HEK293T (cell line): Measurements from ENCODE around the gene ARHGEF10L.

Source experiments
- CTCF ChIA-PET: fragments of 350-600 bp; formaldehyde crosslinking; extraction: SDS; loops from one replicate; lab custom pipeline; 2021; ENCODE audit warnings: antibody characterized with exemption, inconsistent platforms; lab: Yijun Ruan, JAX
- POLR2A ChIA-PET: fragments of 350-600 bp; formaldehyde crosslinking; extraction: SDS; loops from one replicate; lab custom pipeline; 2020; ENCODE audit warnings: antibody characterized with exemption, inconsistent platforms; lab: Yijun Ruan, JAX
- DNase-seq: peaks from one replicate; pipeline ENCODE4 v3.0.0; 2012; ENCODE audit warnings: mixed read lengths; ENCODE audit errors: extremely low spot score
- ARNT ChIP-seq: fragments of 450-650 bp; IDR thresholded peaks from 2 replicates; pipeline ENCODE4 v1.6.1; 2017; ENCODE audit warnings: mild to moderate bottlenecking
- BHLHE40 ChIP-seq: fragments of 450-650 bp; IDR thresholded peaks from 2 replicates; pipeline ENCODE4 v1.6.1; 2016; ENCODE audit warnings: mild to moderate bottlenecking, moderate library complexity, borderline replicate concordance
- CTBP1 ChIP-seq: fragments of 450-650 bp; IDR thresholded peaks from 2 replicates; pipeline ENCODE4 v1.6.1; 2016; ENCODE audit warnings: borderline replicate concordance
- ELF4 ChIP-seq: fragments of 450-650 bp; IDR thresholded peaks from 2 replicates; pipeline ENCODE4 v1.6.1; 2017; ENCODE audit warnings: antibody characterized with exemption
- FOXA1 ChIP-seq: fragments of 450-650 bp; IDR thresholded peaks from 2 replicates; pipeline ENCODE4 v1.6.1; 2016; ENCODE audit warnings: mild to moderate bottlenecking
- FOXK2 ChIP-seq: fragments of 450-650 bp; IDR thresholded peaks from 2 replicates; pipeline ENCODE4 v1.6.1; 2016; ENCODE audit warnings: mild to moderate bottlenecking
- FOXM1 ChIP-seq: fragments of 450-650 bp; IDR thresholded peaks from 2 replicates; pipeline ENCODE4 v1.6.1; 2017; ENCODE audit warnings: mild to moderate bottlenecking, borderline replicate concordance
- HDGF ChIP-seq: fragments of 450-650 bp; IDR thresholded peaks from 2 replicates; pipeline ENCODE4 v1.6.1; 2017; ENCODE audit warnings: antibody characterized with exemption, borderline replicate concordance
- L3MBTL2 ChIP-seq: fragments of 450-650 bp; conservative IDR thresholded peaks from 2 replicates; pipeline ENCODE4 v1.6.1; 2016; ENCODE audit warnings: mild to moderate bottlenecking
- LEF1 ChIP-seq: fragments of 450-650 bp; IDR thresholded peaks from 2 replicates; pipeline ENCODE4 v1.6.1; 2017; ENCODE audit warnings: mild to moderate bottlenecking, borderline replicate concordance
- NFRKB ChIP-seq: fragments of 450-650 bp; IDR thresholded peaks from 2 replicates; pipeline ENCODE4 v1.6.1; 2016; ENCODE audit warnings: mild to moderate bottlenecking, moderate library complexity
- SP1 ChIP-seq: fragments of 450-650 bp; IDR thresholded peaks from 2 replicates; pipeline ENCODE4 v1.6.1; 2017
- SUZ12 ChIP-seq: fragments of 450-650 bp; IDR thresholded peaks from 2 replicates; pipeline ENCODE4 v1.6.1; 2016; ENCODE audit warnings: mild to moderate bottlenecking
- TARDBP ChIP-seq: fragments of 450-650 bp; IDR thresholded peaks from 2 replicates; pipeline ENCODE4 v1.6.1; 2016
- ZNF384 ChIP-seq: fragments of 450-650 bp; IDR thresholded peaks from 2 replicates; pipeline ENCODE4 v1.6.1; 2016
- TF ChIP-seq, protein P1 (sequence below): fragments of 450-650 bp; IDR thresholded peaks from 2 replicates; pipeline ENCODE4 v1.6.1; 2016

ARHGEF10L gene

DNA sequence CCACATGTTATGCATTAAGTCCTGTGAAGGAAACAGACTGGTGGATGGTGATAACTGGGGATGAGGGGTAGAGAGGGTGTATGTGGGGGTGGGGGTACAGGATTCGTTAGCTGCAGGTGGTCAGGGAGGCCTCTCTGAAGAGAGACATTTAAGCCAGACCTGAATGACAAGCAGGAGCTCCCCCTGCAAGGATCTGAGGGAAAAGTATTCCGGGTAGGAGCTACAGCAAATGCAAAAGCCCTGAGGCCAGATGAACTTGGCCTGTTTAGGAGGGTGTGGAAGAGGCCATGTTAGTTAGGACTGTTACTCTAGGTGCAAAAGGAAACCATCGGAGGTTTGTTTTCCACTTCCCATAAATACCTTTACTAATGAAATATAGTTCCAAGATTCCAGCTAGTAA lies 9.9 kb downstream of the ARHGEF10L start:
- POLR2A ChIA-PET: no interaction called here
- CTCF ChIA-PET: interaction anchor here (0.6 kb wide), 1 partner anchor 1137 kb away, joined by 3 read pairs; no protein-coding TSS in a partner anchor
- DNase-seq: no peak
- no peak for TF ChIP-seq SUZ12
- no peak for TF ChIP-seq ARNT
- no peak for TF ChIP-seq FOXM1
- no peak for TF ChIP-seq FOXK2
- TF ChIP-seq, protein P1, sequence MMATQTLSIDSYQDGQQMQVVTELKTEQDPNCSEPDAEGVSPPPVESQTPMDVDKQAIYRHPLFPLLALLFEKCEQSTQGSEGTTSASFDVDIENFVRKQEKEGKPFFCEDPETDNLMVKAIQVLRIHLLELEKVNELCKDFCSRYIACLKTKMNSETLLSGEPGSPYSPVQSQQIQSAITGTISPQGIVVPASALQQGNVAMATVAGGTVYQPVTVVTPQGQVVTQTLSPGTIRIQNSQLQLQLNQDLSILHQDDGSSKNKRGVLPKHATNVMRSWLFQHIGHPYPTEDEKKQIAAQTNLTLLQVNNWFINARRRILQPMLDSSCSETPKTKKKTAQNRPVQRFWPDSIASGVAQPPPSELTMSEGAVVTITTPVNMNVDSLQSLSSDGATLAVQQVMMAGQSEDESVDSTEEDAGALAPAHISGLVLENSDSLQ: no peak
- TF ChIP-seq SP1: no peak
- no peak for TF ChIP-seq LEF1
- TF ChIP-seq HDGF: no peak
- no peak for TF ChIP-seq ELF4
- no peak for TF ChIP-seq CTBP1

DNA sequence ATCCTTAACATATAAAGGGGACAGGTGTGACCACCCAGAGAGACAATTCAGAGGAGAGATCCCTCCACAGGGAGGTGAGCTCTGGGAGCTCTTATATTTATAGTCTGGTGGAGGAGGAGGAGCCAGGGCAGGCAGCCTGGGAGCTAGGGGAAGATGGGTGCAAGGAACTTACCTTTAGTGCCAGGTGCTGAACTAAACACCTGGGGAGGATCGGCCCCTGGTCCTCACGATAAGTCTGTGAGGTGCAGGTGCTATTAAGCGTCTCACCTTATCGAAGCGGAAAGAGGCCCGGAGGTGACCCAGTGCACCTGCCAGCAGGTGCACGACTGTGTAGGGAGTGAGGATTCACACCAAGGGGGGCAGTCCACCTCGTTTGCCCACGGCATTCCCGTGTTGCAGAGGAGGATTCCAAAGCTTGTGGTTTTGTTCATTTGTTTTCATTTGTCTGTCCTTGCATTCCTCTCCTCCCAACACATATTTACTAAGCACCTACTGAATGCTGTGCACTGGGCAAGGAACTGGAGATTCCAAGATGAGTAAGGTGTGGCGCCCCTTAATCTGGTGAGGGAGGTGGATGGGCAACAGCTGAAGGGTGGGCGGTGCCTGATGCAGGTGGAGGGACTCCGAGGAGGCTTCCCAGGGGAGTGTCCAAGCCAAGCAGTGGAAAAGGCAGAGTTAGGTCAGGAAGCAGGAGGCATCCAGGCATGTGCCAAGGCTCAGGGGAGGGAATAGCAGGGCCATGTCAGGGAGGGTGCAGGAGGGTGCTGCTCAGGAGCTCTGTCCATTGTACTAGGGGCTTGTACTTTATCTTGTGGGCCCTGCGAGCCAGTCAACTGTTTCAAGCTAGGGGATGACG lies 11.5 kb downstream of the ARHGEF10L start:
- POLR2A ChIA-PET: no interaction called here
- no peak for DNase-seq
- CTCF ChIA-PET: no interaction called here
- TF ChIP-seq ARNT: no peak

DNA sequence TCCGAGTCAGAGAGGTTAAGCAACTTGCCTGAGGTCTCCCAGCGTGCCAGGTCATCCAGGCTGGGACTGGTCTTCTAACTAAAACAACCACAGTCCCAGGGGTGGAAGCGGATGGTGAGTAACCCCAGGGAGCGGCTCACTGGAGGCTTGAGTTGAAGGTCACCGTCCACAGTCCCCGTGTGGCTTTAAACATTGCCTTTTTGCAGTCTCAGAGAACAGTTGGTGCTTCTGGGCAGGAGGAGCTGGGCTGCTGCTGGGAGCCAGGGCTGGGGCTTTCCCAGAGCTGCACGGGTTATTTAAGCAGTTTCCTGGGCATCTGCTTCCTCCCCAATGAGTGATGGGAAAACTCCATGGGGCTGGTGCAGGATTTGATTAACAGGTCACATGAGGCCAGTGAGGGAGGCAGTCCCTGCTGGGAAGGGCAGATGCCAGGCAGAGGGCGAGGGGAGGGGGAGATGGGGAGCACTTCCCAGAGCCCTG lies 12.3 kb downstream of the ARHGEF10L start:
- TF ChIP-seq L3MBTL2: no peak
- no peak for TF ChIP-seq ELF4
- TF ChIP-seq LEF1: no peak
- TF ChIP-seq NFRKB: no peak
- TF ChIP-seq, protein P1: no peak
- TF ChIP-seq BHLHE40: no peak
- no peak for TF ChIP-seq FOXK2
- TF ChIP-seq CTBP1: no peak
- DNase-seq: no peak
- ChIA-PET CTCF (interaction anchor here (0.7 kb wide), 1 partner anchor 75 kb away, joined by 8 read pairs; no protein-coding TSS in a partner anchor), POLR2A (no interaction called here)

DNA sequence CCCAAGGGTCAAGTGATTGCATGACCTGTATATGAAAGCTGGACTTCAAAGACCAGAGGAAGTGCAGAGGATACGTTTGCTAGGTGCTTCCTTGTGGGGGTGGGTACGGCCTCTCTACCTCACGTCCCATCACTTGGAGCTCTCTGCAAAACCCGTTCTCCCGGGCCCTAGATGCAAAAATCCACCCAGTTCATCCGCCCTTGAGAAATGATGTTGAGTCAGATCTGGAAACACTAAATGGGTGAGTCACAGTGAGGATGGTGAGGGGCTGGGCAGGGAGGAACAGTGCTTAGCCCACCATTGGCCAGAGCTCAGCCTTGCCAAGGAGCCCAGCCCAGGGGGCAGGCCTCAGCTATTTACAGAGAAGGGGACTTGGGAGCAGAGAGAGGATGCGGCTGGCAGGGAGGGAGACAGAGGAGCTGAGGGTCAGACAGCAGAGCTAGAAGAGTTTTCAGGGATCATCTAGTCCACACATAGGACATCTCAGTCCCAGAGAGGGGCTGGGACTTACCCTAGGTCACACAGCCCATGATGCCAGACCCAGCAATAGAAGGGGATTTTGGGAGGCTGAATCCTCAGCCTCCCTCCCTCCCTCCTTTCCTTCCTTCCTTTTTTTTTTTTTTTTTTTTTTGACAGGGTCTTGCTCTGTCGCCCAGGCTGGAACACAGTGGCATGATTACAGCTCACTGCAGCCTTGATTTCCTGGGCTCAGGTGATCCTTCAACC lies 14.6 kb downstream of the ARHGEF10L start:
- POLR2A ChIA-PET: interaction anchor here (1.5 kb wide), 2 partner anchors 11 to 13 kb away, joined by 3 to 5 read pairs; no protein-coding TSS in a partner anchor
- DNase-seq: no peak
- CTCF ChIA-PET: interaction anchor here (0.6 to 0.8 kb wide), 2 partner anchors 20 to 745 kb away, joined by 3 read pairs; no protein-coding TSS in a partner anchor

DNA sequence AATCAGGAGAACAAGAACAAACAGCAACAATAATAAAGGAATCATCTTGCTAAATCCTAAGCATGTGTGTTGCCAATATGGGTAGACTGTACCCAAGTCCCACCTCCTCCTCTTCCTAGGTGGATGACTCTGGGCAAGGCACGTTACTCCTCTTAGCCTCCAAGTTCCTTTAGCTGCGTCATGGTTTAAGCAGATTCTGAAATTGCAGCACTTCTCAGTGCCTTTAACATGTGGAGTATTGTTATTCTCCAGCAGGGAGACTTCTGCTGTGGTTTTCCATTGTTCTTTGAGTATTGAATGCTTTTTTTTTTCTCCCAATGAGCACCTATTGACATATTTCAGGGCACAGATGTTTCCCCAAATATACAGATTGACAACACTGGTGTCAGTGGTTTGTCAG lies 15.5 kb downstream of the ARHGEF10L start:
- DNase-seq: no peak
- ChIA-PET CTCF (no interaction called here), POLR2A (no interaction called here)
- TF ChIP-seq FOXK2 (no peak), ZNF384 (no peak), SP1 (no peak), HDGF (no peak)

More for the DNA sequence above, 14.6 kb downstream of the ARHGEF10L start:
- TF ChIP-seq NFRKB (no peak), HDGF (no peak), SP1 (no peak), ARNT (no peak), LEF1 (no peak), FOXM1 (no peak), SUZ12 (no peak), TARDBP (no peak)

DNA sequence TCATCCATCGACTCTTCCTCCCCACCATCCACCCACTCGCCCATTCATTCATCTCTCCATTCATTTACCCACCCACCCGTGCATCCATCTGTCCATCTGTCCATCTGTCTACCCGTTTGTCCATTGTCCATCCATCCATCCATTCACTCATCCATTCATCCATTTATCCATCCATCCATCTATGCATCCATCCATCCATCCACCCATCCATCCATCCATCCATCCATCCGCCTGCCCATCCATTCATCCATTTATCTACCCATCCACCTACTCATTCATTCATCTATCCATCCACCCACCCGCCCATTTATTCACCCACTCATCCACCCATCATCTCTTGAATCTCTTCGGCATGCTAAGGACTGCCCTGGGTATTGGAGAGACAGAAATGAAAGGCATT lies 18.5 kb downstream of the ARHGEF10L start:
- CTCF ChIA-PET: no interaction called here
- POLR2A ChIA-PET: no interaction called here
- TF ChIP-seq ZNF384 (no peak), ARNT (no peak), SUZ12 (no peak), FOXK2 (no peak), FOXA1 (no peak), LEF1 (no peak), HDGF (no peak)
- no peak for DNase-seq

DNA sequence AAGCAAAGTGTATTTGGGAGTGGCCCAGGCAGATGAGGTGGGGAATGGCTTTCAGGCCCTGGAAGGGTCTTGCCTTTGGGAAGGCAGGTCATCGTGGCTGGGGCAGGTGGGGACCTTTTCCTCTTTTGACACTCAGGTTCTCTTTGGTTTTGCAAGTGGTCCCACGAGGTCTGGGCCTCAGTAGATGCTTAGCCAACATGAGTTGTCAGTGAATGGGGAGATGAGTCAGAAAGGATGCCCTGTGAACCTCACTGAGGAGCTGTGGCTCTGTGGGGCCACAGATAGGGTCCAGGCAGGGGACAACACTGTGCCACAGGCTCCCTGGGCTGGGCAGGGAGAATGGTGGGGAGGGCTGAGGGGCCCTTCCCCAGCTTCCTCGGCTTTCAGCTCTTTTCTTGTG lies 19.0 kb downstream of the ARHGEF10L start:
- CTCF ChIA-PET: no interaction called here
- TF ChIP-seq FOXM1 (no peak), FOXA1 (no peak), HDGF (no peak), ZNF384 (no peak), ELF4 (no peak), L3MBTL2 (no peak), SUZ12 (no peak), LEF1 (no peak), CTBP1 (no peak), TARDBP (no peak), FOXK2 (no peak), NFRKB (no peak), ARNT (no peak), SP1 (no peak), BHLHE40 (no peak)
- TF ChIP-seq, protein P1: no peak
- POLR2A ChIA-PET: interaction anchor here (0.9 kb wide), 1 partner anchor 8 kb away, joined by 3 read pairs; no protein-coding TSS in a partner anchor
- DNase-seq: no peak
